Natural killer cell (primary cell): ENCODE measurements around the gene INTS7. TPM values are rescaled to one million over a fixed set of nuclear protein-coding genes. Genes with fewer than 3 reads are reported as not detected.

ENCODE experiments used
- ATAC-seq, 3 donors: fragments of 150-1000 bp in 2 of 3; fragments of 200-7000 bp in 1 of 3; cut with Tn5 transposase; 1 replicate in 1 of 3; 2 replicates in 2 of 3; pipeline ENCODE4 v1.10.0; 2021; ENCODE audit warnings: mild to moderate bottlenecking in 2 of 3, moderate library complexity in 2 of 3
- DNase-seq, 2 donors: peaks; one replicate each; pipeline versions ENCODE4 v3.0.0 to v3.0.0-alpha.2; 2013 to 2021; ENCODE audit warnings: mixed read lengths in 1 of 2
- H3K27ac ChIP-seq: one replicate; pipeline ENCODE4 v1.5.1; 2013; ENCODE audit warnings: mild to moderate bottlenecking, low read length
- H3K27me3 ChIP-seq: one replicate; pipeline ENCODE4 v1.6.1; 2013; ENCODE audit warnings: low read length; ENCODE audit not compliant: control insufficient read depth, insufficient read depth
- H3K36me3 ChIP-seq: one replicate; pipeline ENCODE4 v1.6.1; 2013; ENCODE audit warnings: low read length; ENCODE audit not compliant: control insufficient read depth, insufficient read depth
- H3K4me1 ChIP-seq: one replicate; pipeline ENCODE4 v1.6.1; 2013; ENCODE audit warnings: low read length; ENCODE audit not compliant: control insufficient read depth, insufficient read depth
- H3K4me3 ChIP-seq: one replicate; pipeline ENCODE4 v1.5.1; 2013; ENCODE audit warnings: low read length
- H3K9me3 ChIP-seq: one replicate; pipeline ENCODE4 v1.6.1; 2013; ENCODE audit warnings: low read length; ENCODE audit not compliant: control insufficient read depth, insufficient read depth
- H3K27ac Mint-ChIP-seq, 2 donors: one replicate each; pipeline ENCODE4 v1.8.0; 2022; ENCODE audit warnings: mild to moderate bottlenecking in 2 of 2, mixed read lengths in 2 of 2, moderate library complexity in 1 of 2
- H3K27me3 Mint-ChIP-seq, 2 donors: one replicate each; pipeline ENCODE4 v1.8.0; 2022; ENCODE audit warnings: low read depth in 2 of 2, mixed read lengths in 2 of 2
- H3K36me3 Mint-ChIP-seq: one replicate; pipeline ENCODE4 v1.8.0; 2022; ENCODE audit warnings: mixed read lengths
- H3K4me1 Mint-ChIP-seq, 2 donors: one replicate each; pipeline ENCODE4 v1.8.0; 2022; ENCODE audit warnings: mixed read lengths in 2 of 2
- H3K4me3 Mint-ChIP-seq: one replicate; pipeline ENCODE4 v1.8.0; 2022; ENCODE audit warnings: mild to moderate bottlenecking, moderate library complexity, mixed read lengths
- H3K9me3 Mint-ChIP-seq, 2 donors: one replicate each; pipeline ENCODE4 v1.8.0; 2022; ENCODE audit warnings: mixed read lengths in 2 of 2
- CTCF ChIP-seq: fragments of 200-600 bp; IDR thresholded peaks from one replicate; pipeline ENCODE4 v1.8.0; 2022; ENCODE audit warnings: antibody characterized with exemption
- WGBS: methylation state at CpG from one replicate; pipeline ENCODE4 v1.1.7; 2013; ENCODE audit warnings: missing lambda C conversion rate; ENCODE audit not compliant: insufficient coverage; 5-methylcytosine and 5-hydroxymethylcytosine counted together
- intact Hi-C: fragments of 100-400 bp; cut with micrococcal nuclease; formaldehyde crosslinking; loops from one replicate; pipeline ENCODE4 v1.14.2; 2022
- total RNA-seq, 4 donors: library from RNA; stranded (reverse); fragments of 120-200 nt in 1 of 4; gene quantifications; one replicate each; pipeline versions ENCODE4 v1.2.3 to v1.2.4, GENCODE V29; 2013 to 2022

Gene INTS7
- total RNA-seq, 3 donors from 2014 or later (not counting 1 experiment from before 2014, with no cell fraction given) = 10.0 to 20.3 (median 11.0) TPM

- TF ChIP-seq CTCF = no peak
- 82% methylated on average over 9 of the region's 9 CpGs for WGBS
- no peak for DNase-seq
- H3K9me3 Mint-ChIP-seq = no peaks in the 10 kb centered on the region
- Histone ChIP-seq H3K4me1 (peaks cover 19% of the 10 kb centered on the region), H3K27me3 (no peaks in the 10 kb centered on the region), H3K27ac (no peak overlapping the region), H3K9me3 (no peaks in the 10 kb centered on the region), H3K4me3 (no peak overlapping the region), H3K36me3 (no peaks in the 10 kb centered on the region)
- H3K27ac Mint-ChIP-seq = peak overlapping the region; percentile 37 to 53
- peaks cover 0 to 3% of the 10 kb centered on the region in 2 donors for H3K27me3 Mint-ChIP-seq
- no peak overlapping the region for H3K4me3 Mint-ChIP-seq
- peaks cover 20 to 27% of the 10 kb centered on the region in 2 donors for H3K4me1 Mint-ChIP-seq
- no peaks in the 10 kb centered on the region for H3K36me3 Mint-ChIP-seq
- ATAC-seq = peak in 2 of 3 donors; percentile 46 to 58
- intact Hi-C loops = no loop called here
These were observed 106.2 kb downstream of the INTS7 start for GRCh38 chr1:211928993-211929637.

- Histone ChIP-seq H3K36me3 (no peaks in the 10 kb centered on the region), H3K27ac (no peak overlapping the region), H3K9me3 (no peaks in the 10 kb centered on the region), H3K4me3 (no peak overlapping the region), H3K4me1 (peaks cover 16% of the 10 kb centered on the region), H3K27me3 (no peaks in the 10 kb centered on the region)
- WGBS = no CpG with 5 or more reads among the region's 1 CpG
- no peaks in the 10 kb centered on the region for H3K36me3 Mint-ChIP-seq
- H3K27me3 Mint-ChIP-seq = peaks cover 0 to 3% of the 10 kb centered on the region in 2 donors
- DNase-seq = no peak
- no peaks in the 10 kb centered on the region for H3K9me3 Mint-ChIP-seq
- peak in 1 of 3 donors; percentile 82 for ATAC-seq
- H3K4me3 Mint-ChIP-seq = no peak overlapping the region
- H3K27ac Mint-ChIP-seq = no peak overlapping the region
- no peak for TF ChIP-seq CTCF
- H3K4me1 Mint-ChIP-seq = peaks cover 12 to 19% of the 10 kb centered on the region in 2 donors
- intact Hi-C loops = no loop called here
These were observed 107.0 kb downstream of the INTS7 start for GRCh38 chr1:211928290-211928801.

- no peak for DNase-seq
- Mint-ChIP-seq H3K4me1 (peaks cover 5 to 10% of the 10 kb centered on the region in 2 donors), H3K27me3 (no peaks in the 10 kb centered on the region), H3K9me3 (no peaks in the 10 kb centered on the region), H3K36me3 (no peaks in the 10 kb centered on the region), H3K27ac (no peak overlapping the region), H3K4me3 (no peak overlapping the region)
- WGBS = 80% methylated on average over 7 of the region's 7 CpGs
- no peak overlapping the region for H3K27ac ChIP-seq
- peak in 1 of 3 donors; percentile 34 for ATAC-seq
- no peak overlapping the region for H3K4me3 ChIP-seq
- H3K9me3 ChIP-seq = no peaks in the 10 kb centered on the region
- no peaks in the 10 kb centered on the region for H3K27me3 ChIP-seq
- TF ChIP-seq CTCF = no peak
- intact Hi-C loops = no loop called here
- H3K4me1 ChIP-seq = peaks cover 4% of the 10 kb centered on the region
- no peaks in the 10 kb centered on the region for H3K36me3 ChIP-seq
These were observed 110.3 kb downstream of the INTS7 start for GRCh38 chr1:211925016-211925415.
